SK-N-MC (cell line): ENCODE data around the gene SNAPC2.

ENCODE experiments used
- EZH2 ChIP-seq: fragments of 200-600 bp; sonication (generic); IDR thresholded peaks from one replicate; pipeline ENCODE4 v1.6.1; 2017; ENCODE audit warnings: antibody characterized with exemption
- FOXP2 ChIP-seq: optimal IDR thresholded peaks from 2 replicates; pipeline ENCODE3; 2011; ENCODE audit warnings: mild to moderate bottlenecking, moderate library complexity; ENCODE audit not compliant: insufficient read depth; ENCODE audit errors: extremely low read length, control extremely low read depth
- POLR2AphosphoS5 ChIP-seq: IDR thresholded peaks from 2 replicates; pipeline ENCODE4 v1.6.1; 2012; ENCODE audit warnings: mild to moderate bottlenecking, low read depth, low read length, borderline replicate concordance

GRCh38 chr19:7963566-7963965 lies 43.4 kb downstream of the SNAPC2 start:
- TF ChIP-seq POLR2AphosphoS5 (no peak), EZH2 (no peak), FOXP2 (no peak)
